ENCODE measurements around the gene HJURP. TPM values are rescaled to one million over a fixed set of nuclear protein-coding genes. Genes with fewer than 3 reads are reported as not detected.

The HJURP gene
- polyA plus RNA-seq, 1 of the 3 experiments (the other 2 are of a cell fraction) = 13.2 TPM

GRCh38 chr2:233817361-233817911 is 36.9 kb downstream of the HJURP start:
- Histone ChIP-seq H3K4me2 (no peak overlapping the region), H3K4me3 (ENCODE audit: low read depth in 2 of 2, low read length in 1 of 2) (no peak overlapping the region), H3K79me2 (ENCODE audit: insufficient read depth) (no peaks in the 10 kb centered on the region), H4K20me1 (ENCODE audit: insufficient read depth) (no peaks in the 10 kb centered on the region), H3K27me3 (ENCODE audit: insufficient read depth) (no peaks in the 10 kb centered on the region), H3K27ac (ENCODE audit: low read depth in 2 of 2, low read length in 1 of 2) (no peak overlapping the region), H3K9me2 (no peaks in the 10 kb centered on the region), H2AFZ (ENCODE audit: low read depth) (no peak overlapping the region), H3K9ac (no peak overlapping the region), H3K4me1 (ENCODE audit: control insufficient read depth in 1 of 2, insufficient read depth in 2 of 2, low read depth in 1 of 2, low read length in 1 of 2) (peaks cover 0 to 3% of the 10 kb centered on the region in 2 experiments; a peak in 1 of 4 replicates), H3F3A (replicated peaks; ENCODE audit: insufficient read depth) (no peaks in the 10 kb centered on the region), H3K36me3 (replicated peaks in 1 of 2; ENCODE audit: control insufficient read depth in 1 of 2, insufficient read depth in 2 of 2, low read length in 1 of 2) (no peaks in the 10 kb centered on the region), H3K9me3 (no peaks in the 10 kb centered on the region)
- POLR2A ChIA-PET = no interaction called here
- CTCF ChIA-PET = interaction anchor here (1.5 kb wide), 1 partner anchor 15 kb away, joined by 5 read pairs; no protein-coding TSS in a partner anchor
- TF ChIP-seq CHD2 (IDR thresholded peaks at IDR 0.05; ENCODE audit: low read length, partially characterized antibody) (no peak), SIN3A (IDR thresholded peaks at IDR 0.05; ENCODE audit: borderline replicate concordance, low read depth, low read length) (no peak), FOXM1 (IDR thresholded peaks at IDR 0.05; ENCODE audit: low read depth) (no peak), GATA2 (CRISPR knock-in tag; IDR thresholded peaks at IDR 0.05) (no peak), MEF2A (IDR thresholded peaks at IDR 0.05; ENCODE audit: borderline replicate concordance, low read depth) (no peak), JUND (IDR thresholded peaks at IDR 0.05) (no peak), FOSL2 (IDR thresholded peaks at IDR 0.05; ENCODE audit: borderline replicate concordance, low read depth) (no peak), NFIC (IDR thresholded peaks at IDR 0.05; ENCODE audit: borderline replicate concordance) (no peak), SMC3 (IDR thresholded peaks at IDR 0.05; ENCODE audit: low read depth, low read length) (no peak), YY1 (IDR thresholded peaks at IDR 0.05; ENCODE audit: low read depth) (no peak), EZH2phosphoT487 (IDR thresholded peaks at IDR 0.05; ENCODE audit: borderline replicate concordance, low read depth) (no peak), CTCF (IDR thresholded peaks at IDR 0.05) (no peak), GABPA (IDR thresholded peaks at IDR 0.05; ENCODE audit: low read depth) (no peak), RFX5 (IDR thresholded peaks at IDR 0.05; ENCODE audit: low read length) (no peak), RAD21 (IDR thresholded peaks at IDR 0.05; ENCODE audit: low read length) (no peak), FOXJ3 (CRISPR knock-in tag; IDR thresholded peaks at IDR 0.05) (no peak), ELF1 (IDR thresholded peaks at IDR 0.05) (no peak)
- 87% methylated on average over 3 of the region's 3 CpGs for WGBS (ENCODE audit: low lambda C conversion rate)
- no peak for DNase-seq

- no peak overlapping the region for H3K4me2 ChIP-seq
- 88% methylated on average over 4 of the region's 4 CpGs for whole genome bisulfite sequencing (ENCODE audit: low lambda C conversion rate)
- H3K4me1 ChIP-seq (ENCODE audit: control insufficient read depth in 1 of 2, insufficient read depth in 2 of 2, low read depth in 1 of 2, low read length in 1 of 2) = peaks cover 0 to 3% of the 10 kb centered on the region in 2 experiments; a peak in 1 of 4 replicates
- no peaks in the 10 kb centered on the region for H3K79me2 ChIP-seq (ENCODE audit: insufficient read depth)
- H4K20me1 ChIP-seq (ENCODE audit: insufficient read depth) = no peaks in the 10 kb centered on the region
- ChIA-PET POLR2A (no interaction called here), CTCF (no interaction called here)
- H3K27ac ChIP-seq (ENCODE audit: low read depth in 2 of 2, low read length in 1 of 2) = peak overlapping the region in 1 of 2 experiments; percentile 36; a peak in 1 of 4 replicates
- no peaks in the 10 kb centered on the region for H3F3A ChIP-seq (replicated peaks; ENCODE audit: insufficient read depth)
- H2AFZ ChIP-seq (ENCODE audit: low read depth) = no peak overlapping the region
- H3K36me3 ChIP-seq (replicated peaks in 1 of 2; ENCODE audit: control insufficient read depth in 1 of 2, insufficient read depth in 2 of 2, low read length in 1 of 2) = no peaks in the 10 kb centered on the region
- H3K4me3 ChIP-seq (ENCODE audit: low read depth in 2 of 2, low read length in 1 of 2) = no peak overlapping the region
- no peaks in the 10 kb centered on the region for H3K9me3 ChIP-seq
- peak; percentile 49 for DNase-seq
- no peaks in the 10 kb centered on the region for H3K9me2 ChIP-seq
- no peak overlapping the region for H3K9ac ChIP-seq
- H3K27me3 ChIP-seq (ENCODE audit: insufficient read depth) = no peaks in the 10 kb centered on the region
- TF ChIP-seq CHD2 (IDR thresholded peaks at IDR 0.05; ENCODE audit: low read length, partially characterized antibody) (no peak), POLR2AphosphoS5 (IDR thresholded peaks at IDR 0.05; ENCODE audit: low read depth, low read length) (no peak), RXRA (IDR thresholded peaks at IDR 0.05; ENCODE audit: borderline replicate concordance, low read depth) (no peak), MXI1 (IDR thresholded peaks at IDR 0.05; ENCODE audit: low read depth, low read length) (no peak), SIN3A (IDR thresholded peaks at IDR 0.05; ENCODE audit: borderline replicate concordance, low read depth, low read length) (no peak), FOXM1 (IDR thresholded peaks at IDR 0.05; ENCODE audit: low read depth) (no peak), EP300 (IDR thresholded peaks at IDR 0.05; ENCODE audit: borderline replicate concordance in 1 of 2, low read depth in 1 of 2, low read length in 1 of 2) (no peak), NFIC (IDR thresholded peaks at IDR 0.05; ENCODE audit: borderline replicate concordance) (no peak), JUND (IDR thresholded peaks at IDR 0.05) (no peak), ZBTB33 (IDR thresholded peaks at IDR 0.05; ENCODE audit: borderline replicate concordance, low read depth) (no peak), USF1 (IDR thresholded peaks at IDR 0.05; ENCODE audit: borderline replicate concordance, low read depth) (no peak)
Measured at GRCh38 chr2:233816771-233817170, 37.6 kb downstream of the HJURP start.

All from SK-N-SH (cell line).